Common myeloid progenitor, CD34-positive (primary cell): ENCODE data around the gene KCNV2.

Experiments used
- CTCF ChIA-PET: fragments of 350-600 bp; sonication (Branson Sonifier 250); formaldehyde crosslinking; loops from one replicate; lab custom pipeline; 2021; ENCODE audit warnings: antibody characterized with exemption; lab: Charles Lee
- POLR2A ChIA-PET: fragments of 350-600 bp; sonication (Branson Sonifier 250); formaldehyde crosslinking; loops from one replicate; lab custom pipeline; 2021; ENCODE audit warnings: antibody characterized with exemption; lab: Charles Lee
- DNase-seq, 3 donors: peaks; one replicate each; pipeline versions ENCODE4 v3.0.0 to v3.0.0-alpha.2; 2013
- H3K27ac ChIP-seq, 2 experiments: 1 replicate in 1 of 2; 2 replicates in 1 of 2; pipeline ENCODE4 v1.7.0; 2013; ENCODE audit warnings: inconsistent platforms in 2 of 2, low read length in 2 of 2, mild to moderate bottlenecking in 2 of 2, low read depth in 1 of 2, moderate library complexity in 1 of 2; ENCODE audit not compliant: severe bottlenecking in 2 of 2, insufficient read depth in 1 of 2, poor library complexity in 1 of 2
- H3K27me3 ChIP-seq, 5 experiments: replicated peaks in 2 of 5; 1 replicate in 3 of 5; 2 replicates in 2 of 5; pipeline versions ENCODE4 v1.6.1 to v1.7.0; 2013; ENCODE audit warnings: low read length in 4 of 5, mild to moderate bottlenecking in 2 of 5, moderate library complexity in 2 of 5, inconsistent platforms in 1 of 5; ENCODE audit not compliant: insufficient read depth in 5 of 5, control insufficient read depth in 4 of 5
- H3K36me3 ChIP-seq, 4 experiments: 1 replicate in 2 of 4; 2 replicates in 2 of 4; pipeline versions ENCODE4 v1.6.1 to v1.7.0; 2013; ENCODE audit warnings: low read length in 3 of 4, control low read depth in 1 of 4, mild to moderate bottlenecking in 1 of 4; ENCODE audit not compliant: control insufficient read depth in 4 of 4, insufficient read depth in 4 of 4
- H3K4me1 ChIP-seq, 4 experiments: 1 replicate in 3 of 4; 2 replicates in 1 of 4; pipeline versions ENCODE4 v1.6.1 to v1.7.1; 2013; ENCODE audit warnings: low read length in 3 of 4, mild to moderate bottlenecking in 3 of 4, control low read depth in 1 of 4, inconsistent platforms in 1 of 4, moderate library complexity in 1 of 4; ENCODE audit not compliant: control insufficient read depth in 4 of 4, insufficient read depth in 4 of 4; ENCODE audit errors: control extremely low read depth in 1 of 4
- H3K4me3 ChIP-seq, 7 experiments: 1 replicate in 4 of 7; 2 replicates in 3 of 7; pipeline versions ENCODE4 v1.5.1 to v1.7.0; 2013; ENCODE audit warnings: mild to moderate bottlenecking in 7 of 7, low read length in 6 of 7, moderate library complexity in 6 of 7, inconsistent platforms in 2 of 7, low read depth in 2 of 7, control low read depth in 1 of 7; ENCODE audit not compliant: insufficient read depth in 4 of 7, control insufficient read depth in 1 of 7; ENCODE audit errors: extremely low read depth in 1 of 7
- H3K9me3 ChIP-seq, 5 experiments: 1 replicate in 4 of 5; 2 replicates in 1 of 5; pipeline versions ENCODE4 v1.6.1 to v1.7.1; 2013; ENCODE audit warnings: low read length in 4 of 5, mild to moderate bottlenecking in 2 of 5, inconsistent platforms in 1 of 5, low read depth in 1 of 5, moderate library complexity in 1 of 5; ENCODE audit not compliant: control insufficient read depth in 4 of 5, insufficient read depth in 2 of 5; ENCODE audit errors: control extremely low read depth in 1 of 5
- WGBS: methylation state at CpG from one replicate; pipeline ENCODE4 v1.1.5; 2013; ENCODE audit not compliant: insufficient coverage; 5-methylcytosine and 5-hydroxymethylcytosine counted together

KCNV2 gene

GRCh38 chr9:2718698-2719033, 1.4 kb downstream of the KCNV2 start:
- Histone ChIP-seq H3K36me3 (peaks cover 0 to 3% (median 0%) of the 10 kb centered on the region in 4 experiments), H3K4me3 (no peak overlapping the region), H3K27ac (no peak overlapping the region), H3K27me3 (no peaks in the 10 kb centered on the region), H3K4me1 (no peaks in the 10 kb centered on the region), H3K9me3 (peaks cover 0 to 4% (median 0%) of the 10 kb centered on the region in 5 experiments)
- CTCF ChIA-PET: interaction anchor here (1.5 kb wide), 1 partner anchor 9 kb away, joined by 3 read pairs; no protein-coding TSS in a partner anchor
- POLR2A ChIA-PET: no interaction called here
- DNase-seq: no peak
- WGBS: 99% methylated on average over 29 of the region's 29 CpGs

- DNase-seq: no peak
- Histone ChIP-seq H3K4me1 (no peaks in the 10 kb centered on the region), H3K27me3 (no peaks in the 10 kb centered on the region), H3K36me3 (peaks cover 0 to 3% (median 0%) of the 10 kb centered on the region in 4 experiments), H3K27ac (no peak overlapping the region), H3K4me3 (no peak overlapping the region), H3K9me3 (peaks cover 0 to 4% (median 0%) of the 10 kb centered on the region in 5 experiments)
- ChIA-PET POLR2A (no interaction called here), CTCF (no interaction called here)
- 100% methylated on average over 1 of the region's 1 CpG for WGBS
These were observed 2.9 kb downstream of the KCNV2 start for GRCh38 chr9:2720179-2720654.

GRCh38 chr9:2722715-2723114, 5.4 kb downstream of the KCNV2 start:
- DNase-seq: no peak
- Histone ChIP-seq H3K27me3 (no peaks in the 10 kb centered on the region), H3K4me1 (no peaks in the 10 kb centered on the region), H3K9me3 (peaks cover 0 to 4% (median 0%) of the 10 kb centered on the region in 5 experiments), H3K36me3 (peaks cover 0 to 3% (median 0%) of the 10 kb centered on the region in 4 experiments), H3K4me3 (no peak overlapping the region), H3K27ac (no peak overlapping the region)
- 100% methylated on average over 1 of the region's 2 CpGs for WGBS
- POLR2A ChIA-PET: no interaction called here
- CTCF ChIA-PET: no interaction called here

GRCh38 chr9:2723376-2724065, 6.2 kb downstream of the KCNV2 start:
- Histone ChIP-seq H3K27me3 (no peaks in the 10 kb centered on the region), H3K36me3 (peaks cover 0 to 3% (median 0%) of the 10 kb centered on the region in 4 experiments), H3K27ac (no peak overlapping the region), H3K4me3 (no peak overlapping the region), H3K4me1 (peaks cover 0 to 5% (median 2%) of the 10 kb centered on the region in 4 experiments), H3K9me3 (peaks cover 0 to 3% (median 0%) of the 10 kb centered on the region in 5 experiments)
- no peak for DNase-seq
- POLR2A ChIA-PET: no interaction called here
- CTCF ChIA-PET: no interaction called here
- WGBS: 100% methylated on average over 2 of the region's 4 CpGs

- H3K4me3 ChIP-seq: no peak overlapping the region
- no peaks in the 10 kb centered on the region for H3K36me3 ChIP-seq
- H3K27ac ChIP-seq: no peak overlapping the region
- no peak for DNase-seq
- ChIA-PET CTCF (no interaction called here), POLR2A (no interaction called here)
- no peaks in the 10 kb centered on the region for H3K27me3 ChIP-seq
- peaks cover 0 to 5% (median 2%) of the 10 kb centered on the region in 4 experiments for H3K4me1 ChIP-seq
- 100% methylated on average over 2 of the region's 4 CpGs for WGBS
- H3K9me3 ChIP-seq: no peaks in the 10 kb centered on the region
These were observed 7.8 kb downstream of the KCNV2 start for GRCh38 chr9:2725126-2725525.

GRCh38 chr9:2725898-2726649, 8.8 kb downstream of the KCNV2 start:
- 100% methylated on average over 3 of the region's 4 CpGs for WGBS
- H3K4me1 ChIP-seq: peaks cover 0 to 5% (median 2%) of the 10 kb centered on the region in 4 experiments
- H3K27me3 ChIP-seq: no peaks in the 10 kb centered on the region
- H3K9me3 ChIP-seq: no peaks in the 10 kb centered on the region
- no peak for DNase-seq
- H3K27ac ChIP-seq: no peak overlapping the region
- POLR2A ChIA-PET: no interaction called here
- no peaks in the 10 kb centered on the region for H3K36me3 ChIP-seq
- H3K4me3 ChIP-seq: no peak overlapping the region
- CTCF ChIA-PET: no interaction called here
